NCI-H748 treated with DMSO at 0.1 percent for 48 hours (cell line): Measurements from ENCODE around the gene ATP5F1D.
A peak's percentile ranks its signal among the peaks of the same experiment; 100 is the strongest.
"Not testable (repeated sequence)": the region's sequence is repeated elsewhere in the genome, so short reads cannot be mapped to it uniquely, and the experiment has no call there.

ENCODE experiments used
- DNase-seq: peaks from one replicate; lab custom pipeline; 2025; lab: John Stamatoyannopoulos, UW

Gene ATP5F1D

GRCh38 chr19:1241417-1242095 lies at the start of gene ATP5F1D:
Gene ATP5F1D, plus strand, starts transcription at chr19:1241751. Its CDS starts 100 bp downstream, at chr19:1241851.
- peak; percentile 55 for DNase-seq

- DNase-seq: no peak
These were observed 42.0 kb upstream of the ATP5F1D start for GRCh38 chr19:1199531-1199930.

- DNase-seq: not testable (repeated sequence)
These were observed 40.9 kb upstream of the ATP5F1D start for GRCh38 chr19:1200614-1201013.

- peak; percentile 74 for DNase-seq
These were observed 36.1 kb upstream of the ATP5F1D start, which contains the start of gene STK11 for GRCh38 chr19:1205114-1206099. Gene STK11, plus strand, starts transcription at chr19:1205778. Its CDS starts 1,136 bp downstream, at chr19:1206914.

GRCh38 chr19:1206150-1206863 lies 35.2 kb upstream of the ATP5F1D start:
- DNase-seq: no peak

- no peak for DNase-seq
These were observed 34.6 kb upstream of the ATP5F1D start for GRCh38 chr19:1206864-1207450.

- DNase-seq: not testable (repeated sequence)
These were observed 32.7 kb upstream of the ATP5F1D start for GRCh38 chr19:1208830-1209229.

- DNase-seq: no peak
These were observed 31.4 kb upstream of the ATP5F1D start for GRCh38 chr19:1210227-1210538.

- no peak for DNase-seq
These were observed 29.9 kb upstream of the ATP5F1D start for GRCh38 chr19:1211494-1212234.

GRCh38 chr19:1213391-1214286 lies 27.9 kb upstream of the ATP5F1D start:
- no peak for DNase-seq

GRCh38 chr19:1214299-1214861 lies 27.2 kb upstream of the ATP5F1D start:
- no peak for DNase-seq

- no peak for DNase-seq
These were observed 26.5 kb upstream of the ATP5F1D start for GRCh38 chr19:1214862-1215731.

- DNase-seq: no peak
These were observed 24.8 kb upstream of the ATP5F1D start for GRCh38 chr19:1216756-1217155.

- no peak for DNase-seq
These were observed 24.2 kb upstream of the ATP5F1D start for GRCh38 chr19:1217366-1217765.

GRCh38 chr19:1218751-1219567 lies 22.6 kb upstream of the ATP5F1D start:
- DNase-seq: no peak

- no peak for DNase-seq
These were observed 21.6 kb upstream of the ATP5F1D start for GRCh38 chr19:1219786-1220476.

GRCh38 chr19:1220477-1220930 lies 21.0 kb upstream of the ATP5F1D start:
- DNase-seq: no peak
